Activated naive CD8-positive, alpha-beta T cell (primary cell): Measurements from ENCODE around the gene MAK.

Experiments used
- H3K27ac Mint-ChIP-seq: one replicate; pipeline ENCODE4 v1.8.0; 2021; ENCODE audit warnings: mixed read lengths
- H3K27me3 Mint-ChIP-seq: one replicate; pipeline ENCODE4 v1.8.0; 2021; ENCODE audit warnings: mixed read lengths
- H3K36me3 Mint-ChIP-seq: one replicate; pipeline ENCODE4 v1.8.0; 2021; ENCODE audit warnings: mixed read lengths
- H3K4me1 Mint-ChIP-seq: one replicate; pipeline ENCODE4 v1.8.0; 2021; ENCODE audit warnings: low read depth, mixed read lengths
- H3K4me3 Mint-ChIP-seq: one replicate; pipeline ENCODE4 v1.8.0; 2021; ENCODE audit warnings: mild to moderate bottlenecking, mixed read lengths
- H3K9me3 Mint-ChIP-seq: one replicate; pipeline ENCODE4 v1.8.0; 2021; ENCODE audit warnings: low read depth, mixed read lengths

Gene MAK

GRCh38 chr6:10713962-10714361, 124.4 kb downstream of the MAK start:
- Mint-ChIP-seq H3K4me1 (no peaks in the 10 kb centered on the region), H3K27me3 (no peaks in the 10 kb centered on the region), H3K9me3 (no peaks in the 10 kb centered on the region), H3K27ac (no peak overlapping the region), H3K36me3 (peaks cover 4% of the 10 kb centered on the region), H3K4me3 (no peak overlapping the region)
